ENCODE measurements around the gene SPON1.
"Not testable (repeated sequence)": the region's sequence is repeated elsewhere in the genome, so short reads cannot be mapped to it uniquely, and the experiment has no call there.

The SPON1 gene

DNA sequence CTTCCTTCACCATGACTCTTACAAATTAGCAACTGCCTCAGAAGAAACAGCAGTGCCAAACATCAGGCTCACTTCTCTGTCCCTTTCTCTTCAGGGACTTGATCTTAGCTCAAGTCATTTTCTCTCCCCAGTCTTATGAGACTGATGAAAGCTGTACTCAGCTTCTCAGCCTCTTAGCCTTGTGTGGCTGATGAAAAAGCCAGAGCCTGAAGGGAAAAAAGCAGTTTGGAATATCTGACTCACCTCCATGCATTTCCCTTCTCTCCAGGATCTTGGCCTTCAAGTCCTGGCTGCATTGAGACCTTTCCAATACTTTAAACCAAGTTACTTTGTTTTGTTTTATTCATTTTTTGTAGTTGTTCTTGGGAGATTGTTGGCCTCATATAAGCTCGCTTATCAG lies 195.9 kb downstream of the SPON1 start:
- ATAC-seq (ENCODE audit: insufficient read depth, low read depth) (no peak), DNase-seq (no peak)
- Histone ChIP-seq H3K36me3 (ENCODE audit: insufficient read depth, low read length) (no peaks in the 10 kb centered on the region), H3K27ac (ENCODE audit: low read length) (no peak overlapping the region), H3K4me1 (ENCODE audit: insufficient read depth, low read length) (no peaks in the 10 kb centered on the region), H3K79me2 (ENCODE audit: insufficient read depth, low read length) (no peaks in the 10 kb centered on the region), H3K9ac (ENCODE audit: low read depth, low read length) (no peak overlapping the region), H3K4me3 (ENCODE audit: low read depth in 1 of 2, low read length in 2 of 2) (no peak overlapping the region), H3K4me2 (ENCODE audit: insufficient read depth, low read length) (no peak overlapping the region), H3K27me3 (ENCODE audit: insufficient read depth, low read length, poor library complexity) (no peaks in the 10 kb centered on the region), H3K9me3 (ENCODE audit: insufficient read depth, low read length, severe bottlenecking) (peaks cover 17% of the 10 kb centered on the region), H2AFZ (ENCODE audit: low read depth, low read length) (no peak overlapping the region), H4K20me1 (ENCODE audit: insufficient read depth, low read length) (no peaks in the 10 kb centered on the region)
- no peak for TF ChIP-seq EZH2 (IDR thresholded peaks at IDR 0.05; ENCODE audit: borderline replicate concordance, low read depth, low read length, severe bottlenecking)
- TF ChIP-seq, protein P1, sequence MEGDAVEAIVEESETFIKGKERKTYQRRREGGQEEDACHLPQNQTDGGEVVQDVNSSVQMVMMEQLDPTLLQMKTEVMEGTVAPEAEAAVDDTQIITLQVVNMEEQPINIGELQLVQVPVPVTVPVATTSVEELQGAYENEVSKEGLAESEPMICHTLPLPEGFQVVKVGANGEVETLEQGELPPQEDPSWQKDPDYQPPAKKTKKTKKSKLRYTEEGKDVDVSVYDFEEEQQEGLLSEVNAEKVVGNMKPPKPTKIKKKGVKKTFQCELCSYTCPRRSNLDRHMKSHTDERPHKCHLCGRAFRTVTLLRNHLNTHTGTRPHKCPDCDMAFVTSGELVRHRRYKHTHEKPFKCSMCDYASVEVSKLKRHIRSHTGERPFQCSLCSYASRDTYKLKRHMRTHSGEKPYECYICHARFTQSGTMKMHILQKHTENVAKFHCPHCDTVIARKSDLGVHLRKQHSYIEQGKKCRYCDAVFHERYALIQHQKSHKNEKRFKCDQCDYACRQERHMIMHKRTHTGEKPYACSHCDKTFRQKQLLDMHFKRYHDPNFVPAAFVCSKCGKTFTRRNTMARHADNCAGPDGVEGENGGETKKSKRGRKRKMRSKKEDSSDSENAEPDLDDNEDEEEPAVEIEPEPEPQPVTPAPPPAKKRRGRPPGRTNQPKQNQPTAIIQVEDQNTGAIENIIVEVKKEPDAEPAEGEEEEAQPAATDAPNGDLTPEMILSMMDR (IDR thresholded peaks at IDR 0.05; ENCODE audit: borderline replicate concordance, extremely low read depth, low read length, poor library complexity, severe bottlenecking), result no peak

DNA sequence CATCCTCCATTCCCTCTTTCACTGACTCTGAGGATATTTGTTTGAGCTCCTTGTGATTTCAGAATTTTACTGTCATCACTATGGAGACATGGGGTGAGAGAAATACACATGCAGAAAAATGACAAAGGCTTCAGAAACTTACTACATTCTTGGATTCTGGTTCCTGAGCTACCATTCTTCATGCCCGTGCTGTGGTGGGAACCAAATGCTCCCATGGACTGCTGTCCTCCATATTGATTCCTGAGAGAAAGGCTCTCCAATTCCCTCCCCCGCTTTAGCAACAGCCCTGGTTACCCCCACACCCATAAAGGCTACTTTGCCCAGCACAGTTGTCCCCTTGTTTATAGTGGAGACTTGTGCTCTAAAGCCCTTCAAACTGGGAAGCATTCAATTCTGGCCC lies 201.1 kb downstream of the SPON1 start:
- H4K20me1 ChIP-seq (ENCODE audit: insufficient read depth, low read length), result no peaks in the 10 kb centered on the region
- no peak overlapping the region for H3K4me3 ChIP-seq (ENCODE audit: low read depth in 1 of 2, low read length in 2 of 2)
- H3K9ac ChIP-seq (ENCODE audit: low read depth, low read length), result no peak overlapping the region
- H2AFZ ChIP-seq (ENCODE audit: low read depth, low read length), result no peak overlapping the region
- H3K79me2 ChIP-seq (ENCODE audit: insufficient read depth, low read length), result no peaks in the 10 kb centered on the region
- H3K27me3 ChIP-seq (ENCODE audit: insufficient read depth, low read length, poor library complexity), result no peaks in the 10 kb centered on the region
- no peaks in the 10 kb centered on the region for H3K4me1 ChIP-seq (ENCODE audit: insufficient read depth, low read length)
- ATAC-seq (ENCODE audit: insufficient read depth, low read depth) (no peak), DNase-seq (no peak)
- H3K4me2 ChIP-seq (ENCODE audit: insufficient read depth, low read length), result no peak overlapping the region
- H3K36me3 ChIP-seq (ENCODE audit: insufficient read depth, low read length), result no peaks in the 10 kb centered on the region
- TF ChIP-seq EZH2 (IDR thresholded peaks at IDR 0.05; ENCODE audit: borderline replicate concordance, low read depth, low read length, severe bottlenecking), result no peak
- TF ChIP-seq, protein P1 (IDR thresholded peaks at IDR 0.05; ENCODE audit: borderline replicate concordance, extremely low read depth, low read length, poor library complexity, severe bottlenecking), result no peak
- peaks cover under 1% of the 10 kb centered on the region for H3K9me3 ChIP-seq (ENCODE audit: insufficient read depth, low read length, severe bottlenecking)
- no peak overlapping the region for H3K27ac ChIP-seq (ENCODE audit: low read length)

DNA sequence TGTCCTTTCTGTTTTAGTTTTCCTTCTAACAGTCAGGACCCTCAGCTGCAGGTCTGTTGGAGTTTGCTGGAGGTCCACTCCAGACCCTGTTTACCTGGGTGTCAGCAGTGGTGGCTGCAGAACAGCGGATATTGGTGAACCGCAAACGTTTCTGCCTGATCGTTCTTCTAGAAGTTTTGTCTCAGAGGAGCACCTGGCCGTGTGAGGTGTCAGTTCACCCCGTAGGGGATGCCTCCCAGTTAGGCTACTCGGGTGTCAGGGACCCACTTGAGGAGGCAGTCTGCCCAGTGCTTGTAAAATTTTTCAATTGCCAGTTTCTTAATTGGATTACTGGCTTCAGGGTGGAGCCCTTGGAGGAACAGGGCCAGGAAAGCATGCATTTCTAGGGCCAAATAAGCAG lies 211.2 kb downstream of the SPON1 start:
- H3K4me3 ChIP-seq (ENCODE audit: low read depth in 1 of 2, low read length in 2 of 2); H3K4me2 ChIP-seq (ENCODE audit: insufficient read depth, low read length); H3K4me1 ChIP-seq (ENCODE audit: insufficient read depth, low read length); H4K20me1 ChIP-seq (ENCODE audit: insufficient read depth, low read length); H3K9me3 ChIP-seq (ENCODE audit: insufficient read depth, low read length, severe bottlenecking); H3K36me3 ChIP-seq (ENCODE audit: insufficient read depth, low read length); H3K27ac ChIP-seq (ENCODE audit: low read length); DNase-seq; H3K79me2 ChIP-seq (ENCODE audit: insufficient read depth, low read length); H3K9ac ChIP-seq (ENCODE audit: low read depth, low read length); H2AFZ ChIP-seq (ENCODE audit: low read depth, low read length); H3K27me3 ChIP-seq (ENCODE audit: insufficient read depth, low read length, poor library complexity); ATAC-seq (ENCODE audit: insufficient read depth, low read depth): not testable (repeated sequence)

DNA sequence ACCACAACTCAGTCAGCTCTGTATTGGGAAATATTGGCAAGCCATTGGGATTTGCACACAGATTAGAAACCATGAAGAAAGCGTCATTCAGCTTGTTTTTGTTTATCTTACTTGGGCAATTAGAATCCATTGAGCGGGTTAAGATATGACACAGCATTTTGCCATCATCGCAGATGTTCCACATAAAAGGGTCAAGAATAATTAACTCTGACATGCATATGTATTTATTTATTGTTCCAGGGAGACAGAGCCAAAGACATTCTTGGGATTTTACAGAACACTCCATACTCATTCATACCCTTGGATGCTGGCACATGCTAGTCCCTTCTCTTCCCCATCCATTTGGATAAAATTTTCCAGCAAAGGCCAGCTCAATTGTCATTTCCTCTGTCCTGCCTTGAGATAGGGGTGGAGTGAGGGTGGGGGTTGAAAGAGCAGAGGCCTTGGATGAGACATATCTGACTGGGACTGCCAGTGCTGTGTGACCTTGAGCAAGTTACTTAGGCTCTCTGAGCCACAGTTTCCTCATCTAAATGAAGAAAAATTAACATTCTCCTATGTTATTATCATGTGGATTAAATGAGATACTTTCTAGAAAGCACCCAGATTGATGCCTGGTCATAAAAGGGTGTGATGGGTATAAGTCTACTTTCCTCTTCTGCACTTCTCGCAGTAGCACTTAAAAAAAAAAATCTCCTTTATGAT lies 216.7 kb downstream of the SPON1 start:
- no peak overlapping the region for H3K27ac ChIP-seq (ENCODE audit: low read length)
- H3K79me2 ChIP-seq (ENCODE audit: insufficient read depth, low read length), result no peaks in the 10 kb centered on the region
- H3K4me1 ChIP-seq (ENCODE audit: insufficient read depth, low read length), result no peaks in the 10 kb centered on the region
- H3K4me3 ChIP-seq (ENCODE audit: low read depth in 1 of 2, low read length in 2 of 2), result no peak overlapping the region
- DNase-seq (no peak), ATAC-seq (ENCODE audit: insufficient read depth, low read depth) (no peak)
- no peaks in the 10 kb centered on the region for H3K9me3 ChIP-seq (ENCODE audit: insufficient read depth, low read length, severe bottlenecking)
- no peaks in the 10 kb centered on the region for H3K27me3 ChIP-seq (ENCODE audit: insufficient read depth, low read length, poor library complexity)
- H3K36me3 ChIP-seq (ENCODE audit: insufficient read depth, low read length), result no peaks in the 10 kb centered on the region
- no peaks in the 10 kb centered on the region for H4K20me1 ChIP-seq (ENCODE audit: insufficient read depth, low read length)
- no peak overlapping the region for H3K9ac ChIP-seq (ENCODE audit: low read depth, low read length)
- TF ChIP-seq, protein P1 (IDR thresholded peaks at IDR 0.05; ENCODE audit: borderline replicate concordance, extremely low read depth, low read length, poor library complexity, severe bottlenecking), result no peak
- TF ChIP-seq EZH2 (IDR thresholded peaks at IDR 0.05; ENCODE audit: borderline replicate concordance, low read depth, low read length, severe bottlenecking), result no peak
- H3K4me2 ChIP-seq (ENCODE audit: insufficient read depth, low read length), result no peak overlapping the region
- no peak overlapping the region for H2AFZ ChIP-seq (ENCODE audit: low read depth, low read length)
